Erythroblast (primary cell): ENCODE results near the gene OVCA2.

Source experiments
- GATA1 ChIP-seq: IDR thresholded peaks from 2 replicates; pipeline ENCODE4 v1.6.1; 2011; ENCODE audit warnings: low read depth, mild to moderate bottlenecking, control low read depth, low read length, moderate library complexity
- POLR2A ChIP-seq: IDR thresholded peaks from 2 replicates; pipeline ENCODE4 v1.6.1; 2011; ENCODE audit warnings: mild to moderate bottlenecking, low read length

DNA sequence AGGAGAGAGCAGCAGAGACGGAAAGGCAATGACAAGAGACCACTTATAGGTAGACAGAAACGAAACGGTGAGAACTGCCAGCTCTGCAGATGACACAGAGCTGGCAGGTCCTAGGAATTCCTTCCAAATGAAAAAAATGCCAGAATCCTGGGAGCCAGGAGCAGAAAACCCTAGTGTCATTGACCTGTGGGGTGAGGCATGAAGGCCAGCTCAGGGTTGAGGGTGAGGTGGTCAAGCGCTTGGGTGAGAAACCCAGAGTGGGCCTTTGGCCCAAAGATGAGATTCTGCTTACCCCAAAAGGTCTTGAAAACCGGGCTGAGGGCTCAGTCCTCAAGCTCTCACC is 22.3 kb downstream of the OVCA2 start:
- TF ChIP-seq POLR2A (no peak), GATA1 (no peak)
